HEK293T (cell line): Measurements from ENCODE around the gene GGA1.

ENCODE experiments used
- CTCF ChIA-PET: fragments of 350-600 bp; formaldehyde crosslinking; extraction: SDS; loops from one replicate; lab custom pipeline; 2021; ENCODE audit warnings: antibody characterized with exemption, inconsistent platforms; lab: Yijun Ruan, JAX
- POLR2A ChIA-PET: fragments of 350-600 bp; formaldehyde crosslinking; extraction: SDS; loops from one replicate; lab custom pipeline; 2020; ENCODE audit warnings: antibody characterized with exemption, inconsistent platforms; lab: Yijun Ruan, JAX
- DNase-seq: peaks from one replicate; pipeline ENCODE4 v3.0.0; 2012; ENCODE audit warnings: mixed read lengths; ENCODE audit errors: extremely low spot score
- ARNT ChIP-seq: fragments of 450-650 bp; IDR thresholded peaks from 2 replicates; pipeline ENCODE4 v1.6.1; 2017; ENCODE audit warnings: mild to moderate bottlenecking
- BHLHE40 ChIP-seq: fragments of 450-650 bp; IDR thresholded peaks from 2 replicates; pipeline ENCODE4 v1.6.1; 2016; ENCODE audit warnings: mild to moderate bottlenecking, moderate library complexity, borderline replicate concordance
- CTBP1 ChIP-seq: fragments of 450-650 bp; IDR thresholded peaks from 2 replicates; pipeline ENCODE4 v1.6.1; 2016; ENCODE audit warnings: borderline replicate concordance
- ELF4 ChIP-seq: fragments of 450-650 bp; IDR thresholded peaks from 2 replicates; pipeline ENCODE4 v1.6.1; 2017; ENCODE audit warnings: antibody characterized with exemption
- FOXA1 ChIP-seq: fragments of 450-650 bp; IDR thresholded peaks from 2 replicates; pipeline ENCODE4 v1.6.1; 2016; ENCODE audit warnings: mild to moderate bottlenecking
- FOXK2 ChIP-seq: fragments of 450-650 bp; IDR thresholded peaks from 2 replicates; pipeline ENCODE4 v1.6.1; 2016; ENCODE audit warnings: mild to moderate bottlenecking
- FOXM1 ChIP-seq: fragments of 450-650 bp; IDR thresholded peaks from 2 replicates; pipeline ENCODE4 v1.6.1; 2017; ENCODE audit warnings: mild to moderate bottlenecking, borderline replicate concordance
- HDGF ChIP-seq: fragments of 450-650 bp; IDR thresholded peaks from 2 replicates; pipeline ENCODE4 v1.6.1; 2017; ENCODE audit warnings: antibody characterized with exemption, borderline replicate concordance
- L3MBTL2 ChIP-seq: fragments of 450-650 bp; conservative IDR thresholded peaks from 2 replicates; pipeline ENCODE4 v1.6.1; 2016; ENCODE audit warnings: mild to moderate bottlenecking
- LEF1 ChIP-seq: fragments of 450-650 bp; IDR thresholded peaks from 2 replicates; pipeline ENCODE4 v1.6.1; 2017; ENCODE audit warnings: mild to moderate bottlenecking, borderline replicate concordance
- NFRKB ChIP-seq: fragments of 450-650 bp; IDR thresholded peaks from 2 replicates; pipeline ENCODE4 v1.6.1; 2016; ENCODE audit warnings: mild to moderate bottlenecking, moderate library complexity
- PKNOX1 ChIP-seq: fragments of 450-650 bp; IDR thresholded peaks from 2 replicates; pipeline ENCODE4 v1.6.1; 2016
- SP1 ChIP-seq: fragments of 450-650 bp; IDR thresholded peaks from 2 replicates; pipeline ENCODE4 v1.6.1; 2017
- SUZ12 ChIP-seq: fragments of 450-650 bp; IDR thresholded peaks from 2 replicates; pipeline ENCODE4 v1.6.1; 2016; ENCODE audit warnings: mild to moderate bottlenecking
- TARDBP ChIP-seq: fragments of 450-650 bp; IDR thresholded peaks from 2 replicates; pipeline ENCODE4 v1.6.1; 2016
- ZNF384 ChIP-seq: fragments of 450-650 bp; IDR thresholded peaks from 2 replicates; pipeline ENCODE4 v1.6.1; 2016

Gene GGA1

DNA sequence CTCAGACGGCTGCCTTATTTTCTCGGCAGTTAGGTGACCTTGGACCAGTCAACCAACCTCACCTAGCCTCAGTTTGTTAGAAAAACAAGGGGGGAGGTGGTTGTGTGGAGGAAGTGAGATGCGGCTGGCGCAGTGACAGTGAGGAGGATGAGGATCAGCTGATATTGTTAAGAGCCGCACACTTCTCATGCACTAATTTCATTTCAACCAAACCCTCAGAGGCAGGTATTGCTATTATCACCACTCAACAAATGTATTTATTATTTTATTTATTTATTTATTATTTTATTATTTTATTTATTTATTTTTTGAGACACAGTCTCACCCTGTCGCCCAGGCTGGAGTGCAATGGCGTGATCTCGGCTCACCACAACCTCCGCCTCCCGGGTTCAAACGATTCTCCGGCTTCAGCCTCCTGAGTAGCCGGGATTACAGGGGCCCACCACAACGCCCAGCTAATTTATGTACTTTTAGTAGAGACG is 68.9 kb downstream of the GGA1 start:
- POLR2A ChIA-PET: interaction anchor here (1.4 to 8.9 kb wide), 4 partner anchors 9 to 128 kb away, joined by 4 to 105 read pairs (median 4); partner anchors contain the start of genes NOL12 and PDXP
- no peak for TF ChIP-seq FOXM1
- TF ChIP-seq TARDBP: no peak
- no peak for TF ChIP-seq PKNOX1
- TF ChIP-seq FOXA1: no peak
- no peak for TF ChIP-seq NFRKB
- no peak for TF ChIP-seq CTBP1
- CTCF ChIA-PET: interaction anchor here (0.9 to 1.5 kb wide), 2 partner anchors 16 to 35 kb away, joined by 3 to 5 read pairs; no protein-coding TSS in a partner anchor
- DNase-seq: no peak

- DNase-seq: no peak
- ChIA-PET CTCF (interaction anchor here (1.0 kb wide), 1 partner anchor 35 kb away, joined by 3 read pairs; no protein-coding TSS in a partner anchor), POLR2A (interaction anchor here (4.1 kb wide), 1 partner anchor 18 kb away, joined by 44 read pairs; the partner anchor contains the start of gene PDXP)
- TF ChIP-seq HDGF (no peak), ZNF384 (no peak), SP1 (no peak), FOXM1 (no peak), CTBP1 (no peak), L3MBTL2 (no peak), ELF4 (no peak), FOXK2 (no peak), TARDBP (no peak)
Measured at GRCh38 chr22:37678372-37678771, 69.7 kb downstream of the GGA1 start.

- TF ChIP-seq HDGF (no peak), BHLHE40 (no peak)
- POLR2A ChIA-PET: interaction anchor here (0.6 to 4.1 kb wide), 3 partner anchors 20 to 226 kb away, joined by 3 to 44 read pairs (median 3); partner anchors contain the start of gene PDXP
- CTCF ChIA-PET: interaction anchor here (0.8 to 3.3 kb wide), 3 partner anchors 20 to 208 kb away, joined by 6 to 40 read pairs (median 24); partner anchors contain the start of gene PDXP
- no peak for DNase-seq
Measured at GRCh38 chr22:37679670-37680069, 71.0 kb downstream of the GGA1 start.

- CTCF ChIA-PET: interaction anchor here (0.7 to 3.3 kb wide), 5 partner anchors 15 to 208 kb away, joined by 3 to 40 read pairs (median 6); partner anchors contain the start of gene PDXP
- DNase-seq: no peak
- POLR2A ChIA-PET: interaction anchor here (0.6 to 4.1 kb wide), 4 partner anchors 13 to 225 kb away, joined by 3 to 44 read pairs (median 3); partner anchors contain the start of gene PDXP
- TF ChIP-seq FOXM1 (no peak), ELF4 (no peak)
Measured at GRCh38 chr22:37680191-37680851, 71.7 kb downstream of the GGA1 start.

DNA sequence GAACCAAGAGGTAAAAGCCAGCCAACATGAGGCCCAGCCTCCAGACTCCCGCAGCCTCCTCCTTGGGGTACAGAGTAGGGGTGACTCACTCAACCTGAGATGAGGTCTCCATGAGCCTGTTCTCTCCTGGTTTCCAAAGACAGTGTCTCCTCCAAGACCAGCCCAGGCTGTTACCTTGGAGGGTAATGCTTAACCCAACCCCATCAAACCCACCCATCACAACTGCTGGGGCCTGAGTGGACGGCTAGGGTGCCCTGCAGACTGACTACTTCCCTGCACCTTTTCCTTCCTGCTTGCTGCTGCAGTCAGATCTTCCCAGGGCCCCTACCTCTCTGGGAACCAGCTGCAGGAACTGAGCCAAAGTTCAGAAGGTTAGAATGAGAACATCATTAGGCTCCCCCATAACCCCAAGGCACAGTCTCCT is 72.4 kb downstream of the GGA1 start:
- ChIA-PET POLR2A (interaction anchor here (1.0 to 4.1 kb wide), 4 partner anchors 14 to 38 kb away, joined by 3 to 44 read pairs (median 6); partner anchors contain the start of gene PDXP), CTCF (interaction anchor here (0.5 to 3.3 kb wide), 10 partner anchors 9 to 458 kb away, joined by 3 to 40 read pairs (median 4); partner anchors contain the start of gene PDXP)
- no peak for DNase-seq
- no peak for TF ChIP-seq ZNF384
- no peak for TF ChIP-seq NFRKB
- TF ChIP-seq LEF1: no peak
- TF ChIP-seq PKNOX1: no peak
- TF ChIP-seq SP1: no peak
- no peak for TF ChIP-seq CTBP1
- no peak for TF ChIP-seq HDGF
- no peak for TF ChIP-seq FOXM1
- TF ChIP-seq TARDBP: no peak
- no peak for TF ChIP-seq ARNT
- TF ChIP-seq SUZ12: no peak
- no peak for TF ChIP-seq ELF4
- no peak for TF ChIP-seq FOXA1
- TF ChIP-seq FOXK2: no peak
- no peak for TF ChIP-seq BHLHE40
- TF ChIP-seq L3MBTL2: no peak

GRCh38 chr22:37681556-37682049 is 73.0 kb downstream of the GGA1 start:
- ChIA-PET POLR2A (interaction anchor here (1.0 to 4.1 kb wide), 4 partner anchors 14 to 38 kb away, joined by 3 to 44 read pairs (median 6); partner anchors contain the start of gene PDXP), CTCF (interaction anchor here (0.6 to 3.3 kb wide), 8 partner anchors 10 to 74 kb away, joined by 3 to 40 read pairs (median 4); partner anchors contain the start of gene PDXP)
- DNase-seq: peak; percentile 83
- TF ChIP-seq ZNF384 (no peak), FOXA1 (no peak), L3MBTL2 (no peak), TARDBP (no peak), LEF1 (no peak), HDGF (no peak), ELF4 (no peak; the same call in 1 of the 2 replicates), SP1 (no peak), BHLHE40 (no peak), PKNOX1 (no peak), FOXK2 (no peak), ARNT (no peak), SUZ12 (no peak), FOXM1 (no peak), CTBP1 (no peak), NFRKB (no peak)
